Liver (tissue), 9 donors: ENCODE results near the gene IGFL1. TPM values are rescaled to one million over a fixed set of nuclear protein-coding genes. Genes with fewer than 3 reads are reported as not detected.

Experiments used
- DNase-seq: peaks from one replicate; pipeline ENCODE4 v3.0.0-alpha.2; 2017; ENCODE audit warnings: low spot score
- H3K27ac ChIP-seq, 2 donors: one replicate each; pipeline ENCODE4 v1.7.0; 2013; ENCODE audit warnings: inconsistent platforms in 2 of 2, low read length in 2 of 2, control low read depth in 1 of 2, low read depth in 1 of 2, mild to moderate bottlenecking in 1 of 2
- H3K27me3 ChIP-seq, 4 donors: one replicate each; pipeline versions ENCODE4 v1.6.1 to v1.7.0; 2013; ENCODE audit warnings: low read length in 3 of 4, inconsistent platforms in 1 of 4, mild to moderate bottlenecking in 1 of 4, moderate library complexity in 1 of 4; ENCODE audit not compliant: control insufficient read depth in 4 of 4, insufficient read depth in 4 of 4
- H3K36me3 ChIP-seq, 4 donors: one replicate each; pipeline versions ENCODE4 v1.6.1 to v1.7.0; 2013; ENCODE audit warnings: low read length in 3 of 4, mild to moderate bottlenecking in 3 of 4, low read depth in 1 of 4, moderate library complexity in 1 of 4; ENCODE audit not compliant: control insufficient read depth in 4 of 4, insufficient read depth in 3 of 4
- H3K4me1 ChIP-seq, 4 donors: one replicate each; pipeline versions ENCODE4 v1.6.1 to v1.7.0; 2013; ENCODE audit warnings: low read length in 3 of 4, mild to moderate bottlenecking in 3 of 4, moderate library complexity in 1 of 4; ENCODE audit not compliant: control insufficient read depth in 4 of 4, insufficient read depth in 4 of 4
- H3K4me3 ChIP-seq, 3 donors: one replicate each; pipeline versions ENCODE4 v1.6.1 to v1.7.0; 2013; ENCODE audit warnings: low read length in 3 of 3, control low read depth in 1 of 3, low read depth in 1 of 3, mild to moderate bottlenecking in 1 of 3
- H3K9ac ChIP-seq, 2 donors: one replicate each; pipeline ENCODE4 v1.7.0; 2013; ENCODE audit warnings: low read length in 2 of 2, mild to moderate bottlenecking in 2 of 2, moderate library complexity in 2 of 2, control low read depth in 1 of 2, low read depth in 1 of 2
- H3K9me3 ChIP-seq, 4 donors: one replicate each; pipeline versions ENCODE4 v1.6.1 to v1.7.0; 2013; ENCODE audit warnings: low read length in 3 of 4; ENCODE audit not compliant: control insufficient read depth in 4 of 4
- EGR1 ChIP-seq, 2 donors: IDR thresholded peaks; 2 replicates each; pipeline ENCODE4 v1.6.1; 2016 to 2018; ENCODE audit warnings: antibody characterized with exemption in 2 of 2, low read depth in 2 of 2
- FOXA1 ChIP-seq: IDR thresholded peaks from 2 replicates; pipeline ENCODE4 v1.6.1; 2016; ENCODE audit warnings: antibody characterized with exemption
- FOXA2 ChIP-seq: IDR thresholded peaks from 2 replicates; pipeline ENCODE4 v1.6.1; 2016; ENCODE audit warnings: antibody characterized with exemption
- GABPA ChIP-seq, 2 donors: IDR thresholded peaks in 1 of 2; conservative IDR thresholded peaks in 1 of 2; 2 replicates each; pipeline ENCODE4 v1.6.1; 2016; ENCODE audit warnings: antibody characterized with exemption in 2 of 2, mild to moderate bottlenecking in 1 of 2, moderate library complexity in 1 of 2
- HNF4A ChIP-seq, 2 donors: conservative IDR thresholded peaks; 2 replicates each; pipeline ENCODE4 v1.6.1; 2016; ENCODE audit warnings: antibody characterized with exemption in 2 of 2, mild to moderate bottlenecking in 2 of 2
- HNF4G ChIP-seq: IDR thresholded peaks from 2 replicates; pipeline ENCODE4 v1.6.1; 2016; ENCODE audit warnings: antibody characterized with exemption
- JUND ChIP-seq, 2 donors: IDR thresholded peaks; 2 replicates each; pipeline ENCODE4 v1.6.1; 2016; ENCODE audit warnings: antibody characterized with exemption in 2 of 2
- NR2F2 ChIP-seq: IDR thresholded peaks from 2 replicates; pipeline ENCODE4 v1.6.1; 2016; ENCODE audit warnings: antibody characterized with exemption
- RAD21 ChIP-seq, 2 donors: IDR thresholded peaks; 2 replicates each; pipeline ENCODE4 v1.6.1; 2016; ENCODE audit warnings: antibody characterized with exemption in 2 of 2, mild to moderate bottlenecking in 2 of 2
- RXRA ChIP-seq, 2 donors: IDR thresholded peaks; 2 replicates each; pipeline ENCODE4 v1.6.1; 2017 to 2018; ENCODE audit warnings: antibody characterized with exemption in 2 of 2, mild to moderate bottlenecking in 1 of 2
- SP1 ChIP-seq: IDR thresholded peaks from 2 replicates; pipeline ENCODE4 v1.6.1; 2018; ENCODE audit warnings: antibody characterized with exemption, mild to moderate bottlenecking
- TAF1 ChIP-seq: conservative IDR thresholded peaks from 2 replicates; pipeline ENCODE4 v1.6.1; 2016; ENCODE audit warnings: antibody characterized with exemption, mild to moderate bottlenecking
- YY1 ChIP-seq: IDR thresholded peaks from 2 replicates; pipeline ENCODE4 v1.6.1; 2016; ENCODE audit warnings: antibody characterized with exemption, mild to moderate bottlenecking
- WGBS: extraction: QIAGEN DNeasy Blood & Tissue Kit; methylation state at CpG from one replicate; pipeline ENCODE4 v1.1.7; 2013; 5-methylcytosine and 5-hydroxymethylcytosine counted together
- polyA plus RNA-seq, 2 donors: library from polyadenylated mRNA; stranded (reverse) in 1 of 2; unstranded in 1 of 2; fragments of 200-250 nt in 1 of 2; fragments of >200 nt in 1 of 2; fragmentation: Nextera tagmentation in 1 of 2; extraction: Ambion mirVana in 1 of 2; gene quantifications; one replicate each; pipeline versions ENCODE4 v1.2.1 to v1.2.3, GENCODE V29; 2013 to 2015
- total RNA-seq, 2 donors: library from RNA; depleted of rRNA; stranded (reverse); fragments of >200 nt; gene quantifications; one replicate each; pipeline ENCODE4 v1.2.3, GENCODE V29; 2014
- TF ChIP-seq, protein P1 (sequence below): IDR thresholded peaks from 2 replicates; pipeline ENCODE4 v1.6.1; 2016; ENCODE audit warnings: antibody characterized with exemption
- TF ChIP-seq, protein P2 (sequence below): fragments of 150-350 bp; IDR thresholded peaks from 2 replicates; pipeline ENCODE4 v1.5.1; 2017; ENCODE audit warnings: improper control_type of control experiment, low read depth, low read length; ENCODE audit not compliant: missing input control
- TF ChIP-seq, protein P3 (sequence below): IDR thresholded peaks from 2 replicates; pipeline ENCODE4 v1.6.1; 2016; ENCODE audit warnings: antibody characterized with exemption, mild to moderate bottlenecking
- TF ChIP-seq, protein P4 (sequence below): IDR thresholded peaks from 2 replicates; pipeline ENCODE4 v1.6.1; 2016; ENCODE audit warnings: antibody characterized with exemption
- TF ChIP-seq, protein P5 (sequence below): IDR thresholded peaks from 2 replicates; pipeline ENCODE4 v1.6.1; 2016; ENCODE audit warnings: antibody characterized with exemption
- donor health status: healthy.
- donor health status: healthy.
- donor health status: healthy.
- donor health status: healthy.
- donor health status: healthy.

Gene IGFL1
- total and polyA plus RNA-seq, 4 donors, result not detected

DNA sequence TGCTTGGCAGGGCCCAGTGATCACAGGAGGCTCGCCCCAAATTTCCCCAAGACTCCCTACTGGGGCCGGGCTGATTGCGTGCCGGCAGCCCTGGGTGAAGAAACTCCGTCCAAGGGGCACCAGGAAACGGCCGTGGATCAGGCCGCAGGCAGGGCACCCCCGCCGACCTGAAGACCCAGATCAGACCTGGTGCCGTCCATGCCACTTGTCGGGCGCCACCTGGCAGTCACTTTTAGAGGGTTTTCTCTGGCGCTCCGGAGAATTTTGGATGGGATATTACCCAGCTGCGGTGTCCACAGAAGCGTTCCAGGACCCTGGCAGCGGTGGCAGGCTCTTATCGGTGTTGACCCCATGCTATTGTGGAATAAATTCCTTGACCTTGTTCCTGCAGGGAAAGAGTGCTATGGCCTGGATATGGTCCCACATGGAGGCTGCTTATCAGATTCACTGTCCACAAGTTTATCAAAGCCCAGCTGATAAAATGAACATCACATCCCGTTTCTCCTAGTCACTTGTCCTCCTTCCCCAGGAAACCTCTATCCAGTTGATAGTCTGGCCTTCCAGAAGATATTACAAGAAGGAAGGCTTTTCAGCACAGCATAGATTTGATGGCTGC, 43.3 kb upstream of the IGFL1 start:
- 78% methylated on average over 20 of the region's 20 CpGs for WGBS
- no peaks in the 10 kb centered on the region for H3K27me3 ChIP-seq
- no peak for DNase-seq
- H3K9me3 ChIP-seq, result no peaks in the 10 kb centered on the region
- H3K9ac ChIP-seq, result no peak overlapping the region
- peaks cover 0 to 16% (median 4%) of the 10 kb centered on the region in 4 donors for H3K4me1 ChIP-seq
- no peaks in the 10 kb centered on the region for H3K36me3 ChIP-seq
- TF ChIP-seq NR2F2 (peak; percentile 29), RXRA (IDR thresholded peaks at IDR 0.05) (no peak)
- H3K27ac ChIP-seq, result no peak overlapping the region
- H3K4me3 ChIP-seq, result no peak overlapping the region

DNA sequence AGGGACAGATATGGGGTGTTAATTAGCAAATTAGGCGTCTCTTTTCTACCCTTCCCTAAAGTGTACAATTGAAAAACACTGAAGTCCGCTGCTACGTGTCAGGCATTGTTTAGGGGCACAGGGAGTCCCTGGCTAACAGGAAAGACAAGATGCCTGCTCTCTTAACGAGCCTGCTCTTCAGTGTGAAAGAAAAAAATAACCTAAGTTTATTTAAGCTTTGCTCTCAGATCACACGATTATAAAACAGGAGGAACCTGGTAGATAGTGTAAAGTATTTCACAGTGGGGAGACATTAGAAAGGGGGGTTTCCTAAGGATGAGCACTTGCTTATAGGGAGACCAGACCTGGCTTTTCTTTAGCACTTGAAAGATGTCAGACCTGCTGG, 42.8 kb upstream of the IGFL1 start:
- H3K4me1 ChIP-seq, result peaks cover 0 to 18% (median 4%) of the 10 kb centered on the region in 4 donors
- H3K9me3 ChIP-seq, result no peaks in the 10 kb centered on the region
- TF ChIP-seq HNF4A (conservative IDR thresholded peaks at IDR 0.05), result no peak
- WGBS, result 51% methylated on average over 5 of the region's 5 CpGs
- H3K36me3 ChIP-seq, result no peaks in the 10 kb centered on the region
- no peak overlapping the region for H3K9ac ChIP-seq
- no peaks in the 10 kb centered on the region for H3K27me3 ChIP-seq
- no peak overlapping the region for H3K27ac ChIP-seq
- H3K4me3 ChIP-seq, result no peak overlapping the region
- no peak for DNase-seq

DNA sequence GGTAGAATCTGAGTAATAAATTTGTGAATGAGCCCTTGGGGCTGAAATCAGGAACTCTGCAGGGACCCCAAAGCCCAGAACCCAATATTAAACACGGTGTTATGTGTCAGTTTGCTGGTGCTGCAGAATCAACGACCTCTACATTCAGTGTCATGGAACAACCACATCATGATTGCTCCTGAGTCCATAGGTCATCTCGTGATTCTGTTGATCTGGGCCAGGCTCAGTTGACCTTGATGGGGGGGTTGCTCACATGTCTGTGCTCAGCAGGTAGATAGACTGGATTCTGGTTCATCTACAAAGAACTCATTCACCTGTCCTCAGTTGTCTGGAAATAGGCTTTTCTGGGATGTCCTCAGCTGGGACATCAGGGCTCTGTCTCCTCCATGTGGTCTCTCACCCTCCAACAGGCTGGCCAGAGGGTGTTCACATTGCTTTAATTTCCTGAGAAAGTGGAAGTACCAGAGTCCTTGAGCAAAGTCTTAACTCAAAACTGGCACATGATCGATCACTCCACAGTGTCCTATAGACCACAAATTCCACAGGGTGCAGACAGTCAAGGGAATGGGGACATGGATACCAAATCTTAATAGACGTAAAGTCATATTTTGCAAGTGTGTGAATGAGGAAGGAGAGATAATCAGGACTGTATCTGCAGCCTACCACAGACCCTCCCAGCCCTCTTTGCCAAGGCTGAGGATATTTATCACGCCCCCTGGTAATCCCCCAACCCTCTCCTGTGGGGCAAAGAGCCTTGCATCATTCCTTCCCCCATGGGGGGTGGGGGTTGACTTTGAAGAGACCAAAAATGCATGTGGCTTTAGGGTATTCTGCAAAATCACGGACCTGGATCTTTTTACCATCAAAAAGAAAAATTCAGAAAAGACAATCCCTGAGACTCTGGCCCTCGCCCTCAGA, 39.3 kb upstream of the IGFL1 start:
- Histone ChIP-seq H3K27ac (peak overlapping the region; percentile 79 to 92), H3K4me1 (peaks cover 4 to 37% (median 17%) of the 10 kb centered on the region in 4 donors), H3K27me3 (no peaks in the 10 kb centered on the region), H3K36me3 (no peaks in the 10 kb centered on the region), H3K9me3 (no peaks in the 10 kb centered on the region), H3K4me3 (no peak overlapping the region), H3K9ac (peak overlapping the region in 1 of 2 donors; percentile 86)
- no peak for DNase-seq
- TF ChIP-seq, protein P1, sequence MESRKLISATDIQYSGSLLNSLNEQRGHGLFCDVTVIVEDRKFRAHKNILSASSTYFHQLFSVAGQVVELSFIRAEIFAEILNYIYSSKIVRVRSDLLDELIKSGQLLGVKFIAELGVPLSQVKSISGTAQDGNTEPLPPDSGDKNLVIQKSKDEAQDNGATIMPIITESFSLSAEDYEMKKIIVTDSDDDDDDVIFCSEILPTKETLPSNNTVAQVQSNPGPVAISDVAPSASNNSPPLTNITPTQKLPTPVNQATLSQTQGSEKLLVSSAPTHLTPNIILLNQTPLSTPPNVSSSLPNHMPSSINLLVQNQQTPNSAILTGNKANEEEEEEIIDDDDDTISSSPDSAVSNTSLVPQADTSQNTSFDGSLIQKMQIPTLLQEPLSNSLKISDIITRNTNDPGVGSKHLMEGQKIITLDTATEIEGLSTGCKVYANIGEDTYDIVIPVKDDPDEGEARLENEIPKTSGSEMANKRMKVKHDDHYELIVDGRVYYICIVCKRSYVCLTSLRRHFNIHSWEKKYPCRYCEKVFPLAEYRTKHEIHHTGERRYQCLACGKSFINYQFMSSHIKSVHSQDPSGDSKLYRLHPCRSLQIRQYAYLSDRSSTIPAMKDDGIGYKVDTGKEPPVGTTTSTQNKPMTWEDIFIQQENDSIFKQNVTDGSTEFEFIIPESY, result peak; percentile 69
- TF ChIP-seq FOXA2 (peak; percentile 85), YY1 (peak; percentile 33), RXRA (IDR thresholded peaks at IDR 0.05) (peak; percentile 95), RAD21 (IDR thresholded peaks at IDR 0.05) (no peak), FOXA1 (peak; percentile 85), SP1 (peak; percentile 97), HNF4G (peak; percentile 97), EGR1 (IDR thresholded peaks at IDR 0.05; ENCODE audit: low read depth in 2 of 2) (peak; percentile 70 to 98), NR2F2 (peak; percentile 61), TAF1 (no peak), JUND (IDR thresholded peaks at IDR 0.05) (peak; percentile 100), GABPA (IDR thresholded peaks at IDR 0.05 in 1 of 2, conservative IDR thresholded peaks at IDR 0.05 in 1 of 2) (no peak), HNF4A (conservative IDR thresholded peaks at IDR 0.05) (peak; percentile 98 to 99)
- TF ChIP-seq, protein P2, sequence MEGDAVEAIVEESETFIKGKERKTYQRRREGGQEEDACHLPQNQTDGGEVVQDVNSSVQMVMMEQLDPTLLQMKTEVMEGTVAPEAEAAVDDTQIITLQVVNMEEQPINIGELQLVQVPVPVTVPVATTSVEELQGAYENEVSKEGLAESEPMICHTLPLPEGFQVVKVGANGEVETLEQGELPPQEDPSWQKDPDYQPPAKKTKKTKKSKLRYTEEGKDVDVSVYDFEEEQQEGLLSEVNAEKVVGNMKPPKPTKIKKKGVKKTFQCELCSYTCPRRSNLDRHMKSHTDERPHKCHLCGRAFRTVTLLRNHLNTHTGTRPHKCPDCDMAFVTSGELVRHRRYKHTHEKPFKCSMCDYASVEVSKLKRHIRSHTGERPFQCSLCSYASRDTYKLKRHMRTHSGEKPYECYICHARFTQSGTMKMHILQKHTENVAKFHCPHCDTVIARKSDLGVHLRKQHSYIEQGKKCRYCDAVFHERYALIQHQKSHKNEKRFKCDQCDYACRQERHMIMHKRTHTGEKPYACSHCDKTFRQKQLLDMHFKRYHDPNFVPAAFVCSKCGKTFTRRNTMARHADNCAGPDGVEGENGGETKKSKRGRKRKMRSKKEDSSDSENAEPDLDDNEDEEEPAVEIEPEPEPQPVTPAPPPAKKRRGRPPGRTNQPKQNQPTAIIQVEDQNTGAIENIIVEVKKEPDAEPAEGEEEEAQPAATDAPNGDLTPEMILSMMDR, result no peak
- TF ChIP-seq, protein P3, sequence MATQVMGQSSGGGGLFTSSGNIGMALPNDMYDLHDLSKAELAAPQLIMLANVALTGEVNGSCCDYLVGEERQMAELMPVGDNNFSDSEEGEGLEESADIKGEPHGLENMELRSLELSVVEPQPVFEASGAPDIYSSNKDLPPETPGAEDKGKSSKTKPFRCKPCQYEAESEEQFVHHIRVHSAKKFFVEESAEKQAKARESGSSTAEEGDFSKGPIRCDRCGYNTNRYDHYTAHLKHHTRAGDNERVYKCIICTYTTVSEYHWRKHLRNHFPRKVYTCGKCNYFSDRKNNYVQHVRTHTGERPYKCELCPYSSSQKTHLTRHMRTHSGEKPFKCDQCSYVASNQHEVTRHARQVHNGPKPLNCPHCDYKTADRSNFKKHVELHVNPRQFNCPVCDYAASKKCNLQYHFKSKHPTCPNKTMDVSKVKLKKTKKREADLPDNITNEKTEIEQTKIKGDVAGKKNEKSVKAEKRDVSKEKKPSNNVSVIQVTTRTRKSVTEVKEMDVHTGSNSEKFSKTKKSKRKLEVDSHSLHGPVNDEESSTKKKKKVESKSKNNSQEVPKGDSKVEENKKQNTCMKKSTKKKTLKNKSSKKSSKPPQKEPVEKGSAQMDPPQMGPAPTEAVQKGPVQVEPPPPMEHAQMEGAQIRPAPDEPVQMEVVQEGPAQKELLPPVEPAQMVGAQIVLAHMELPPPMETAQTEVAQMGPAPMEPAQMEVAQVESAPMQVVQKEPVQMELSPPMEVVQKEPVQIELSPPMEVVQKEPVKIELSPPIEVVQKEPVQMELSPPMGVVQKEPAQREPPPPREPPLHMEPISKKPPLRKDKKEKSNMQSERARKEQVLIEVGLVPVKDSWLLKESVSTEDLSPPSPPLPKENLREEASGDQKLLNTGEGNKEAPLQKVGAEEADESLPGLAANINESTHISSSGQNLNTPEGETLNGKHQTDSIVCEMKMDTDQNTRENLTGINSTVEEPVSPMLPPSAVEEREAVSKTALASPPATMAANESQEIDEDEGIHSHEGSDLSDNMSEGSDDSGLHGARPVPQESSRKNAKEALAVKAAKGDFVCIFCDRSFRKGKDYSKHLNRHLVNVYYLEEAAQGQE, result peak; percentile 45
- TF ChIP-seq, protein P4, sequence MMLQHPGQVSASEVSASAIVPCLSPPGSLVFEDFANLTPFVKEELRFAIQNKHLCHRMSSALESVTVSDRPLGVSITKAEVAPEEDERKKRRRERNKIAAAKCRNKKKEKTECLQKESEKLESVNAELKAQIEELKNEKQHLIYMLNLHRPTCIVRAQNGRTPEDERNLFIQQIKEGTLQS, result peak; percentile 98
- TF ChIP-seq, protein P5, sequence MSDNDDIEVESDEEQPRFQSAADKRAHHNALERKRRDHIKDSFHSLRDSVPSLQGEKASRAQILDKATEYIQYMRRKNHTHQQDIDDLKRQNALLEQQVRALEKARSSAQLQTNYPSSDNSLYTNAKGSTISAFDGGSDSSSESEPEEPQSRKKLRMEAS, result peak; percentile 65
- WGBS, result 50% methylated on average over 8 of the region's 8 CpGs
